GM21381 (cell line): Measurements from ENCODE around the gene TPM4.
A peak's percentile ranks its signal among the peaks of the same experiment; 100 is the strongest.

ENCODE experiments used
- ATAC-seq: cut with Tn5 transposase; IDR thresholded peaks from one replicate; pipeline ENCODE4 v1.9.1; 2021; ENCODE audit warnings: mild to moderate bottlenecking, moderate library complexity; ENCODE audit not compliant: unreplicated experiment

TPM4 gene

DNA sequence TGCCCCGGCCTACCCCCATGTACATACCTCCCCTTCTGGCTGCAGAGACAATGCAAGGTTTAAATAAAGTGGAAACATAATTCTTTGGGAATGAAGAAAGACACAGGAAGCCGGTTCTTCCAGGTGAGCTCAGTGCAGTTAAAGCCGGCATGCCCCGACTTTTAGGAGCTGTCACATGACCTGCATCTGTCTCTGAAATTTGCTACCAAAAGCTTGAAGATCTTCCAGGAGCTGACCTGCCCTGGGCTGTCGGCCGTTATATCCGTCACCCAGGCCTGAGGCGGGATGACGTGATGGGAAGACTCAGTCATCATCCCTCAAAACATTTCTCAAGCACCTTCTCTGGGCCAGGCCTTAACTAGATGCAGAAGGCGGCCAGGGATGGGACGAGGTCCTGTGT is 45.7 kb downstream of the TPM4 start:
- ATAC-seq, result no peak

DNA sequence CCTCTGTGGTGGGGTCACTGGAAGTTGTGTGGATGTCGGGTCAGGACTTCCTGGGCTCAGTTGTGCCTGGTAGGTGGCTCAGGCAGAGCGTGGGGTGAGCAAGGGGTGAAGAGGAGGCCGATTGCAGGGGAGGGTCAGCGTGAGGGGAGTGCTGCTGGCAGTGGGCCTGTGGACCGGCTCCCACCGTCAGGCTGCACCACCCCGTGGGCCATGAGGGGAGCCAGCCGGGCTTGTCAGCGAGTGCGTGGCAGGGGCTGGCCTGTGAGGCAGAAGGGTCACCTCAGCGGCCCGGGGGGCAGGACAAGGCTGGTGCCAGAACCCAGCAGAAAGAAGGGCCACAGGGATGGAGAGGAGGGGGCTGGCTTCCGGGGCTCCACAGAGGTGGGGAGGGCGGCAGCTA is 48.7 kb downstream of the TPM4 start:
- no peak for ATAC-seq

DNA sequence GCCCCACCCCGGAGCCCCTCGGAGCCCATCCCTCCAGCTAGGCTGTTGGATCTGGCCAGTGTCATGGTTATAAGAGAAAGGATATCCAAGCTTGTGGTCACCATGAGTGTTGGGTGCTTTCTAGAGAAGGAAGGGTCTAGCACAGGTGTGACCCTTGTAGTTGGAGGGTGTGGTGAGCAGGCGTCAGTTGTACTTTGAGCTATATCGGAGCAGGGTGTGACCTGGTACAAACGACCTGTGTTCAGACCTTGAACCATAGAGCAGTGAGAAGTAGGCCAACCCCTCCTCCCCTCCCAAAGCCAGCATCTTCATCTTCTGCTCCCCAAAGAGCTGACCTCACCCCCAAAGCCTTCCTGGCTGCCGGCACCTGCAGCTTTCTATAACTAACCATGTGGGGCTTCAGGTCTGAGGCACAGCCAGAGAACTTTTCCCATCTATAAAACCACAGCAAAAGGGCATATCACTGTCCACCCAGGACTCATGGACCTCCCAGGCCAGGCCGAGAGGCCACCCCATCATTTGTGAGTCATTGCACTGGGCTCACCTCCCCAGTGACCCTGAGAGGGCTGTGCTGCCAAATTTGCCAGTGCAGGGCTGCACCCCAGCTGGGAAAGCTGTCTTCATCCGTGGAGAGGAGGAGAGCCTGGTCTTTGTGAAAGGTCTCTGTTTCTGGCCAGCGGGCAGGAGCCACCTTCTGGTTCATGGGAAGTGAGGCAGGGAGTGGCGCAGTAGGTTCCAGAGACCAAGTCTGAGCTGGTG is 49.6 kb downstream of the TPM4 start:
- ATAC-seq, result no peak

DNA sequence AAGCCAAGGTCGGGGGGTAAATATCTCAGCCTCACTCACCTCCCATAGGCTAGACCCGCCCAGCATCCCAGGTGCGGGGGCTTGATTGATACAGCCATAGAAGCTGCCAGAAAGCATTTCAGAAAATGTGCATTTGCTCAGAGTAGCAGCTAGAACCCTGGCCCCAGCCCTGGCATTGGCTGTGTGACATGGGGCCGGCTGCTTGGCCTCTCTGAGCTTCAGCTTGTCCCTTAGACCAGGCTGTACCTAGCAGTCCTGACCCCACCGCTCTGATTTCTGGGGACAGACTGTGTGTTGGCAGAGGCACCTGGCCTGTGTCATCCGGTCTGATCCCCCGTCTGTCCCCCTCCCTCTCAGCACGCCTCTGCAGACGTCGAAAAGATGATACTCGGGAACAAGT is 50.8 kb downstream of the TPM4 start:
- no peak for ATAC-seq

- no peak for ATAC-seq
Measured at GRCh38 chr19:16127776-16128371, 51.6 kb downstream of the TPM4 start.

DNA sequence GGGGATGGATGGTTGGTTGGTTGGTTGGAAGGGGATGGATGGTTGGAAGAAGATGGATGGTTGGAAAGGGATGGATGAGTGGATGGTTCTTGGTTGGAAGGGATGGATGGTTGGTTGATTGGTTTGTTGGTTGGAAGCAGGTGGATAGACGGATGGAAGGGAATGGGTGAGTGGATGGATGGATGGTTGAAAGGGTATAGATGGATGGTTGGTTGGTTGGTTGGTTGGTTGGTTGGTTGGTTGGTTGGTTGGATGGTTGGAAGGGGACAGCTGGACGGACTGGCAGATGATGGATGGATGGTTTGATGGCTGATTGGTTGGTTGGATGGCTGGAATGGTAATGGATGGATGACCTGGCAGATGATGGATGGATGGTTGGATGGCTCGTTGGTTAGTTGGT is 55.4 kb downstream of the TPM4 start:
- ATAC-seq, result no peak

GRCh38 chr19:16133818-16134217 is 57.5 kb downstream of the TPM4 start:
- no peak for ATAC-seq

GRCh38 chr19:16134510-16134909 is 58.2 kb downstream of the TPM4 start:
- ATAC-seq, result no peak

DNA sequence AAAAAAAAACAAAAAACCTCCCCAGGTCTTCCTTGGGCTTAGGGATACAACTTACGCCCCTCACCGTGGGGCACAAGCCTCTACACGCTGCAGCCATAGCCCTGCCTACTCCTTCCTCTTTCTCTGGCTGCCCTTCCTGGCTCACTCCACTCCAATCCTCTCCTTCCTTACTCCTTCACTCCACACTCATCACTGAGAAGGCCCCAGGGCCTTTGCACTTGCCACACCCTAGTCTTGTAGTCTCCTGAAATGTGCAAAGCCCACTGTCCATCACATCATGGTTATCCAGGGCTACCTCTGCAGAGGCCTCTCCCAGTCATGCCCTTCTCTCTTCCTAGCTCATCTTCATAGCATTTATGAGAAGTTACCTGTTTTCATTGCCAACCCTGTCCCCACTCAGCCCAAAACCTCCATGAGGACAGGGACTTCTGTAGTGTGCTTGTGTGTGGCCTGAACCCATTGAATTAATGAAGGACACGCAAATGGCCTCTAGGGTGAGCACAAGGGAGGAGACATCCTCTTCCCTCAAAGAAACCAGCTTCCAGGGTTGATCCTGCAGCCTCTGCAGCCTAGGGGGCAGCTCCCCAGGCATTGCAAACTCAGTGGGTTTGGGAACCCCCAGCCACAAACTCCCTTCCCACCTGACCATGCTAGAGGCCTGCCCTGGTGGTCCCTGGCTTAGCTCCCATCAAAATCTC is 59.3 kb downstream of the TPM4 start:
- ATAC-seq, result no peak

- ATAC-seq, result no peak
Measured at GRCh38 chr19:16136185-16136999, 60.1 kb downstream of the TPM4 start.

- ATAC-seq, result no peak
Measured at GRCh38 chr19:16139752-16140151, 63.5 kb downstream of the TPM4 start.

DNA sequence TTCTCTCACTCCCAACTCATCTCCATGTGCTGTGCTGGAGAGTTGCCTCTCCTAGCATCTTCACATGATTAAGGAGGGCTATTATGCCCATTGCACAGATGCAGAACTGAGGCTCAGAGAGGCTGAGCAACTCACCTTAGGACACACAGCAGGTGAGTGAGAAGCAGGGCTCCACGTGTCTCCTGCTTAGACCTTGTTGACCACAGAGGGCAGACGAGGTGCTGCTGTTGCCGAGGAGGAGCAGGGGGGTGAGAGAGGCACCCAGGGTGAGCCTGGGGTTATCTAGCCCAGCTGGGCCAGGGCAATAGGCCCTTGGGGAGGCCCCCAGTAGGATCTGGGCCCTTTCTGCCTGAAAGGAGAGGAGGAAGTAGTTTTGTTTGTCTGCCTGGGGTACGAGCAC is 64.7 kb downstream of the TPM4 start:
- no peak for ATAC-seq

DNA sequence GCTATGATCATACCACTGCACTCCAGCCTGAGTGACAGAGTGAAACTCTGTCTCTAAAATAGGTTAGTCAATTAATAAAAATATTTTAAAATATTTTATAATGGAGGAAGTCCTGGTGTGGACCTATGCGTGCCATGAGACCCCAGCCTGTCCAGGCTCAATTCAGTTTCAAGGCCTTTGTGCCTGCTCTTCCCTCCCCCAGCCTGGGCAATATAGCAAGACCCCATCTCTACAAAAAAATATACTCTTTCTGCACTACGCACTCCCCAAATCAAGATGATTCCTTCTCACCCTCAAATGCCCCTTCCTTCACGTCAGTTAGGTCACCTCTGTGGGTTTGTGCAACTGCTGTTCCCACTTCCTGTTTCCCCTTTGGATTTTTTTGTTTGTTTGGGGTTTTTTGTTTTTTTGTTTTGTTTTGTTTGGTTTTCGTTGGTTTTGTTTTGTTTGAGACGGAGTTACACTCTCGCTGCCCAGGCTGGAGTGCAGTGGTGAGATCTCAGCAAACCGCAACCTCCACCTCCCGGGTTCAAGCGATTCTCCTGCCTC is 65.8 kb downstream of the TPM4 start:
- ATAC-seq, result no peak

DNA sequence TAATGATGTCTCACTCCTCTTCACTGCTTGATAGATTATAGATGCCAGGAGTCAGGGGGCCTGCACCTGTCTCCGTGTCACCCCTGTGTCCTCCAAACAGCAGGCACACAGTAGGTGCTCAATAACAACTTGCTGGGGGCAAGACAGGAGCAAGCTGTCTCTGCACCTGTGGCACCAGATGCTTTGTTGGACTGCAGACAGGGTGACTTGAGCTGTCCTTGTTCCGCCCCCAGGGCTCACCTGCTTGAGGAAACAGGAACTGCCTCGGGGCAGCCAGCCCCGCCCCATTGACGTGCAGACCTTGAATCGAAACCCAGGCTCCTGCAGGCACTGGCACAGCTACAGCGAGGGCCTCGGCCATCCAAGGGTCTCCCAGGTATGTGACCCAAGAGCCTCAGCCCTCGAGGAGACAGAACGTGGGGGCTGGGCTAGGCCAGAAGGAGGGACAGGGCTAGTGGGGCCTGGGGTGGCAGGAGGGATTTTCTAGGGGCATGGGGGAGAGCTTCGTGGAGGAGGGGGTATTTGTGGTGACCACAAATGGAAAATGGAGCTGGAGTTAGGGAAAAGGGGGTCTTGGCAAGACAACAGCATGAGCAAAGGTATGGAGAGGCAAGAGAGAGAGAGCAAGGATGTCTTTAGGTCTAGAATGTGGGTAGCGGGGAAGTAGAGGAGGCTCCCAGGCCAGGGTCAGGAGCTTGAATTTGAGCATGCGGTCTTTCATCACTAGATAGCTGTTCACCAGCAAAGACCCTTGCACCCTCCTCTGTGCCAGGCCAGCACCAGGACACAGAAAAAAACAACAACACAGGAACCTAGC is 67.3 kb downstream of the TPM4 start, which contains the start of gene HSH2D:
TSS of gene HSH2D (plus strand) at position 287 of the 817 bp plus-strand sequence. CDS start 5,066 bp downstream, outside the sequence.
- ATAC-seq, result peak; percentile 52

DNA sequence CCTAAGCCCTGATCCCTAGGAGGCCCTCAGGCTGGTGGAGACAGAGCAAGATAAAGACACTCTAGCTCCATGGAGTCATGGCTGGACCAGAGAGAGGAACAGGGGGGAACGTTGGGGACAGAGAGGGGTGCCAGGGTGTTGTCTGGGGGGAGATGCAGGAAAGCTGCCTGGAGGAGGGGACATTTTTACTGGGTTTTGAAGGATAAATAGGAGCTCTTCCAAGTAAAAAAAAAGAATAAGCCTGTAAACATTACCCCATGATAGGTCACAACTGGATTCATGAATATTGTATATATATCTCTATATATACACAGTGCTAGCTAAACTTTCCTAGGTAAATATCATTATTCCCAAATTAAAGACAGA is 67.9 kb downstream of the TPM4 start:
- no peak for ATAC-seq

GRCh38 chr19:16146112-16146511 is 69.8 kb downstream of the TPM4 start:
- no peak for ATAC-seq

DNA sequence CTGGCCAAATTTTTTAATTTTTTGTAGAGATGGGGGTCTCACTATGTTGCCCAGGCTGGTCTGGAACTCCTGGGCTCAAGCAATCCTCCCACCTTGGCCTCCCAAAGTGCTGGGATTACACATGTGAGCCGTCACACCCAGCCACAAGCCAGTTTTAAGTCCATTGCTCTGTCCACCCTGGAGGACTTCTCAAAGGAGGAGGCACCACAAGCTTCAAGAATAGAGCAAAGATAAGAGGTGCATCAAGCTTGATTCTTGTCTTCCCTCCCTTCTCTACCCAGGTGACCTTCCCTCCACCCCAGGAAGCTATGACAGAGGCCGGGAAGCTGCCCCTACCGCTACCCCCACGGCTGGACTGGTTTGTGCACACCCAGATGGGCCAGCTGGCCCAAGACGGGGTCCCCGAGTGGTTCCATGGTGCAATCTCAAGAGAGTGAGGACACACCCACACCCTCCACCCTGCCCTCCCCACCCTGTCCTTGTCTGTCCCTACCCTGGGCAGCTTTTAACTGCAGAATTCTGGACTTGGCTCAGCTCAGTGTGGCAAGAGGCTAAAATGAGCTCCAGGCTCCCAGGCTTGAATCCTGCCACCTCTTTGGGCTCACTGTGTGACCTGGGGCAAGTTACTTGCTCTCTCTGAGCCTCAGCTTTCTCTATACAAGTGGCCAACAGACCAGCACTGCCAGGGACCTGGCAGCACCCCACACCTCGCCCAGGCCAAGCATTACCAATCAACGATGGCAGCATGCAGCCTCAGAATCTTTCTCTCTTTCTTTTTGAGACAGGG is 72.3 kb downstream of the TPM4 start:
- ATAC-seq, result no peak
